ENCODE results near the gene ALX1.

The ALX1 gene

DNA sequence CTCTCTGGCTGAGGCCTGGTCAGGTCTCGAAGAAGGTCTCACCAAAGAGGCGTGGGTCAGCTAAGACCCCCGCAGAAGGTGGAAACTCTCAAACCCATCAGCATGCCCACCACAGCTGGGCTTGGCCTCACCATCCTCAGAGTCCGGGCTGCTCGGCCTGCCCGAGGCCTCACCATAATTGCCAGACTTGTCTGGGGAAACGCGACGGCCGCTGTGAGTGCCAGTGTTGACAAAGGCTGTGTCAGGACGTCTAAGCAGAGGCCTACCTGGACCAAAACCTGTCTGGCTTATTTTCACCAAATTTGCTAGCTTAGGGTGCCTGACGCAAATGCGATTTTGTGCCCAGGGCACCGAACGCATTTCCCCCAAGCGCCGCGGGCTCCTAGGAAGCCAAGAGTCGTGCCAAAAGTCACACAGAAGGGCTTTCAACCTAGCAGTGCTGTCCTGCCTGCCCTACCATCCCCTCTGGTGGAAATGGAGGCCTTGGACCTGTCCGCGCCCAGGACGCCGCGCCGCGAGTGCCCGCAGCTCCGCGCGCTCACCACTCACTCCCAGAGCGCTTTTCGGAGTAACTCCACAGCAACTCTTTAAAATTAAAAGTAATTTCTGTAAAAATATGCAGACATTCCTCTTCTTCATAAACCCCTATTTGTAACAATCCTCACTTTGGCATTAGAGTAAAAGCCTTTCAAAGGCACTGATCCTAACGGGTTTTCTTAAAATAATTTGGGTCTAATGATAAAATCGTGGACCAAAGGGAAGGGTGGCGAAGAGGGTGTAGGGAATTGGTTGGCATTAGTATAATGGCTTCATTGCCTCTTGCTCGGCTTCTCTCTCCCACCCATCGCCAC is 1.2 kb upstream of the ALX1 start:
- no peaks in the 10 kb centered on the region for H3K36me3 ChIP-seq (ENCODE audit: insufficient read depth, low read length)
- H3K9me3 ChIP-seq (ENCODE audit: low read length) = no peaks in the 10 kb centered on the region
- H3K4me1 ChIP-seq (ENCODE audit: insufficient read depth, low read length) = peaks cover 6% of the 10 kb centered on the region
- peaks cover 32% of the 10 kb centered on the region for H3K27me3 ChIP-seq (ENCODE audit: insufficient read depth, low read length)
- H3K4me3 ChIP-seq (ENCODE audit: low read length) = peak overlapping the region; percentile 73
- peak overlapping the region; percentile 91 for H2AFZ ChIP-seq (ENCODE audit: low read depth, low read length)

DNA sequence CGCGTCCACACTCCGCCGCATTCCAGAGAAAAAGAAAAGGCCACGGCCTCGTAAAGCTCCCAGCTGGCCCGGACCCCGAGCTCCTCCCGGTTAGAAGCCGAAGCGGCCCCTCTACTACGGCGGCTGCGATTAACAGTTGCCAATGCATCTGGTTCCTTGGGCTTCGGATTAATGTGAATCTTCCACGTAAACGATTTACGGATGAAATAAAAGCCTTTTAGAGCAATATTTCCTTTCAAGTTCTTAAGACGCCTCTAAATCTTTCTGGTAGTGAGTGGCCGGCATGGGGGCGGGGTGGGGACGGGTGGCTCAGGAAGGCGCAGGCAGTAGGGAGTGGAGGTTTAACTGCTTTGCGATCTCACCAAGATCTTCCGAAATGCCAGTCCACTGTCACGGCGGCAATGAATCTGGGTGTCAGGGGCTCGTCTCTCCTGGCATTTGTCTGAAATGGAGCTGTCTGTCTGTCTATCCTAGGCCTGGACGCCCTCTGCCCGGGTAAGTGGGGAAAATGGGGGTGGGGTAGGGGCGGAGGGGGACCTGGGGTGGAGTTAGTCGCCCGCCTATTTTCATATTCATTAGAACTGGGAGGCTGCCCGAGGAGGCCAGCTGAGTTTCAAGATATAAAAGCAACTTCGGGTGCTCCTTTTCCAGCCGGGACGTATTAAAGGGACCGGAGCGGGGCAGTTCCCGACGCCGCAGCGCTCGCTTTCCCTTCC is 413 bp upstream of the ALX1 start:
- Histone ChIP-seq H3K36me3 (ENCODE audit: insufficient read depth, low read length) (no peaks in the 10 kb centered on the region), H3K4me1 (ENCODE audit: insufficient read depth, low read length) (peaks cover 6% of the 10 kb centered on the region), H3K4me3 (ENCODE audit: low read length) (peak overlapping the region; percentile 73), H3K9me3 (ENCODE audit: low read length) (no peaks in the 10 kb centered on the region), H3K27me3 (ENCODE audit: insufficient read depth, low read length) (peaks cover 26% of the 10 kb centered on the region), H2AFZ (ENCODE audit: low read depth, low read length) (peak overlapping the region; percentile 91)

DNA sequence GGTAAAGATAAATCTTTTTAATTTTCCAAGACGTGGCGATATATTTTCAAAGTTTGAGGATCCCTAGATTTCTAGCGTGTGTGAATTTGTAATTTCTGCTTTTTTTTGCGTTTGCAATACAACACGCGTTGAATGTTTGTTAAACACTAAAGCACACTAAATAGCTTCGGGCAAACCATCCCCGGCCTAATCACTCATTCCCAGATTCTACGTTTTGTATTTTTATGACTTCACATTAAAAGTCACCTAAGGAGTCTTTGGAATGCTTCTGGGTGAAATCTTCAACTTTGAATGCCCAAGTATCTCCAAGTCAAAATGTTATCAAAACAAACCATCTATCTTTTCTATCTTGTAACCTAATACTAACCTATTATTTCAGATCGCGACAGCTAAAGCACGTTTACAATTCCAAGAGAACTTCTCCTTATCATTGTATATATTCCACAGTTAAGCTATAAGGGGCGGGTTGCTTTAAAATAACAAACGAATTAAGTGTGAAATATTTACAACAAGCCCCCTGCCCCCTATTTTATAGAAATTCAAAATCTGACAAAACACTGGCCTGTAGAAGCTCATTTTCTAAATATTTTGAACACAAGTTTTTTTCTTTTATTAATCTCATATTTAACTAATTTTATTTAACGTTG is 1.1 kb downstream of the ALX1 start:
- Histone ChIP-seq H3K9me3 (ENCODE audit: low read length) (no peaks in the 10 kb centered on the region), H3K4me1 (ENCODE audit: insufficient read depth, low read length) (peaks cover 6% of the 10 kb centered on the region), H2AFZ (ENCODE audit: low read depth, low read length) (peak overlapping the region; percentile 91), H3K27me3 (ENCODE audit: insufficient read depth, low read length) (peaks cover 25% of the 10 kb centered on the region), H3K36me3 (ENCODE audit: insufficient read depth, low read length) (no peaks in the 10 kb centered on the region), H3K4me3 (ENCODE audit: low read length) (peak overlapping the region; percentile 73)

DNA sequence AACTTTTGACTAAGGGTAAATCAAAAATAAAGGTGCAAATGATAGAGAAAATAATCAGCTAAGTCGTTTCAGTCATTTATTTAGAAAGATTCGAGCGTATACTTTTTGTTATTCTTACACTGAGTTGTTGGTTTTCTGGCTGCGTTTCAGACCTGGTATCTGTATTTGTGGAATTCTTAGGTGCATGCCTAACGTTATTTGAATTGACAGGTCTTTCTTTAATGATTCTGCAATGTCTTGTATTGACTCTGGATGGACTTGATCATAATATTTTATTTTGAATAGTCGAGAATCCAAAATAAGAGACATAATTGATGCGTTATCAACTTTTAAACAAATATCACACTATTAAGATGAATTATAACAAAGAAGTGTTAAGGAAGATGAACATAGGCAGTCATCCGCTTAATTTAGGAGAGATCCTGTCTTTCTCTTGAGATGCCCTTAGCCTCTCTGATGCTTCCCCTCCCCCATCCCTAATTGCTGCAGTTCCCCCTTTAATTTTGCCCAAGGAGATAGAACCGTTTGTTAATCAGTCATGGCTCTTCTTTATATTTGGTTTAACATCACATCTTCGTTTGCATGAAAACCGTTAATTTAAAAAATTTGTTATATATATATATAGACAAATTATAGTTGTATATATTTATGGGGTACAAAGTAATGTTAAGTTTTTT is 1.8 kb downstream of the ALX1 start:
- no peaks in the 10 kb centered on the region for H3K36me3 ChIP-seq (ENCODE audit: insufficient read depth, low read length)
- peaks cover 6% of the 10 kb centered on the region for H3K4me1 ChIP-seq (ENCODE audit: insufficient read depth, low read length)
- H3K27me3 ChIP-seq (ENCODE audit: insufficient read depth, low read length) = peaks cover 23% of the 10 kb centered on the region
- H3K4me3 ChIP-seq (ENCODE audit: low read length) = peak overlapping the region; percentile 73
- H2AFZ ChIP-seq (ENCODE audit: low read depth, low read length) = no peak overlapping the region
- no peaks in the 10 kb centered on the region for H3K9me3 ChIP-seq (ENCODE audit: low read length)

DNA sequence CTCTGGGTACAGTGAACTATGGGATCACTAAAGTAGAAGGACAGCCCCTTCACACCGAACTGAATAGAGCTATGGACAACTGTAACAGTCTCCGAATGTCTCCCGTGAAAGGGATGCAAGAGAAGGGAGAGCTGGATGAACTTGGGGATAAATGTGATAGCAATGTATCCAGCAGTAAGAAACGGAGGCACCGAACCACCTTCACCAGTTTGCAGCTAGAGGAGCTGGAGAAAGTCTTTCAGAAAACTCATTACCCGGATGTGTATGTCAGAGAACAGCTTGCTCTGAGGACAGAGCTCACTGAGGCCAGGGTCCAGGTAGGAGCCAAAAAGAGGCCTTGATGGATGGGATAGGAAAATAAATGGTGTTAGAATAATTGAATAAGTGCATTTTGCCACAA is 3.5 kb downstream of the ALX1 start:
- H3K27me3 ChIP-seq (ENCODE audit: insufficient read depth, low read length) = peaks cover 11% of the 10 kb centered on the region
- H3K4me1 ChIP-seq (ENCODE audit: insufficient read depth, low read length) = peaks cover 6% of the 10 kb centered on the region
- no peak overlapping the region for H3K4me3 ChIP-seq (ENCODE audit: low read length)
- H3K9me3 ChIP-seq (ENCODE audit: low read length) = no peaks in the 10 kb centered on the region
- H3K36me3 ChIP-seq (ENCODE audit: insufficient read depth, low read length) = no peaks in the 10 kb centered on the region
- H2AFZ ChIP-seq (ENCODE audit: low read depth, low read length) = no peak overlapping the region

DNA sequence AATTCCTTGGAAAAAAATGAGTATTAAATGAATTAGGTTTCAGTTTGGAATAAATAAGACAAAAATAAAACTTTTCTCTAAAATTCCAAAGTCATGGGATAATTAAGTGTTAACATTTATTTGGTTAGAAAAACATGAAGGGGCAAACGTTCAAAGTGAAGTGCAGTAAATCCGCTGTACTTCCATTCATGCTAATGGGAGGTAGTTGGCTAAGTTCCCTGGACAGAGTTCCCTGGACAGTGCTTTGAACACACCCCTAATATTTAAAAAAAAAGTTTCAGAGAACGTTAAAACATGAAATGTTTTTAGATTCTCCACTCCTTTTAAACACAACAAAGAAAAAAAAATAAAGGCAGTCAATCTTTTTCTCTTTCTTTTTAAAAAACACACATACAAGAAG is 16.3 kb downstream of the ALX1 start:
- Histone ChIP-seq H3K36me3 (ENCODE audit: insufficient read depth, low read length) (no peaks in the 10 kb centered on the region), H3K4me3 (ENCODE audit: low read length) (no peak overlapping the region), H3K9me3 (ENCODE audit: low read length) (no peaks in the 10 kb centered on the region), H3K4me1 (ENCODE audit: insufficient read depth, low read length) (no peaks in the 10 kb centered on the region), H3K27me3 (ENCODE audit: insufficient read depth, low read length) (no peaks in the 10 kb centered on the region), H2AFZ (ENCODE audit: low read depth, low read length) (no peak overlapping the region)

DNA sequence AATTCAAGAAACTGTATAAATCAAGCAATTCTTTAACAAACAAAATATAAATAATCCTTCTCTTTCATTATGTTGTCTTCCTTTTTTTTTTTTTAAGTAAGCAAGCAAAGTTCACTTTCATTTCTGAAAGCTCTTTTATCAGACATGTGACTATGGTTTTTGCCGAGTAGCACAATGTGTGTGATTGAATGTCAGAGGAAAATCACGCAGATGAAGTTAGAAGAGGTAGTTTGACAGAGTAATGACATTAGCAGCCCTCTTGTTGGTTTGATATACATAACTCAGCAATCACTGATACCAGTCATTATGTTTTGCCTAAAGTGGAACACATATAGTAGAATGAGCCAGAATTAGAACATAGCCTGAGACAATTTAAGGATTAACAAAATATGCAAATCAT is 19.0 kb downstream of the ALX1 start:
- no peaks in the 10 kb centered on the region for H3K36me3 ChIP-seq (ENCODE audit: insufficient read depth, low read length)
- no peak overlapping the region for H2AFZ ChIP-seq (ENCODE audit: low read depth, low read length)
- H3K9me3 ChIP-seq (ENCODE audit: low read length) = no peaks in the 10 kb centered on the region
- H3K27me3 ChIP-seq (ENCODE audit: insufficient read depth, low read length) = no peaks in the 10 kb centered on the region
- H3K4me1 ChIP-seq (ENCODE audit: insufficient read depth, low read length) = no peaks in the 10 kb centered on the region
- no peak overlapping the region for H3K4me3 ChIP-seq (ENCODE audit: low read length)

DNA sequence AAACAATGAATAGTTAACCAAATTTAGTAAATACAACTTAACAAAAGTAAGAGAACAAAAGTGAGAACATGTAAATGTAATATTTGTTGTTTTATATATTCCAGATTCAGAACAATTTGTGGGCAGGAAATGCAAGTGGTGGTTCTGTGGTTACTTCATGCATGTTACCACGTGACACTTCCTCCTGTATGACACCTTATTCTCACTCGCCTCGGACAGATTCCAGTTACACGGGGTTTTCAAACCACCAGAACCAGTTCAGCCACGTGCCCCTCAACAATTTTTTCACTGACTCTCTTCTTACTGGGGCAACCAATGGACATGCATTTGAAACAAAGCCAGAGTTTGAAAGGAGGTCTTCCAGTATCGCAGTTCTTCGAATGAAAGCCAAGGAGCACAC is 21.0 kb downstream of the ALX1 start:
- H2AFZ ChIP-seq (ENCODE audit: low read depth, low read length) = no peak overlapping the region
- no peaks in the 10 kb centered on the region for H3K36me3 ChIP-seq (ENCODE audit: insufficient read depth, low read length)
- H3K9me3 ChIP-seq (ENCODE audit: low read length) = no peaks in the 10 kb centered on the region
- no peaks in the 10 kb centered on the region for H3K4me1 ChIP-seq (ENCODE audit: insufficient read depth, low read length)
- H3K27me3 ChIP-seq (ENCODE audit: insufficient read depth, low read length) = no peaks in the 10 kb centered on the region
- H3K4me3 ChIP-seq (ENCODE audit: low read length) = no peak overlapping the region

DNA sequence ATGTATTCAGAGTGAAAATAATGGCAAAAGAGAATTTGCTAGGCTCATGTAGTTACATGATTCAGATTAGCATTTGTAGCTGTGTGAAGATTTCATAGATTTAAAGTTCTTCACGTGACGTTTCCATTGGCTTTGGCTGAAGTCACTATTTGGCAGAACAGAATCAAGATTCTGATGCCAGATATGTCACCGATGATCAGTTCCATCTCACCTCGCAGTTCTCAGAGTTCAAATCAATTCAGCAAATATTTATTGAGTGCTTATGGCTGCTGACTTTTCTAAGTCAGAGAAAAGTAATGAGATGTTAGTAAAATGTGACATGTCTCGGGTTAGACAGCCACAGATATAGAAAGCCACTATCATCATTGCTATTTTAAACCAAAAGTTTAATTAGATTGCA is 28.4 kb downstream of the ALX1 start:
- Histone ChIP-seq H3K27me3 (ENCODE audit: insufficient read depth, low read length) (no peaks in the 10 kb centered on the region), H3K4me1 (ENCODE audit: insufficient read depth, low read length) (no peaks in the 10 kb centered on the region), H3K4me3 (ENCODE audit: low read length) (no peak overlapping the region), H3K36me3 (ENCODE audit: insufficient read depth, low read length) (no peaks in the 10 kb centered on the region), H2AFZ (ENCODE audit: low read depth, low read length) (no peak overlapping the region), H3K9me3 (ENCODE audit: low read length) (no peaks in the 10 kb centered on the region)

DNA sequence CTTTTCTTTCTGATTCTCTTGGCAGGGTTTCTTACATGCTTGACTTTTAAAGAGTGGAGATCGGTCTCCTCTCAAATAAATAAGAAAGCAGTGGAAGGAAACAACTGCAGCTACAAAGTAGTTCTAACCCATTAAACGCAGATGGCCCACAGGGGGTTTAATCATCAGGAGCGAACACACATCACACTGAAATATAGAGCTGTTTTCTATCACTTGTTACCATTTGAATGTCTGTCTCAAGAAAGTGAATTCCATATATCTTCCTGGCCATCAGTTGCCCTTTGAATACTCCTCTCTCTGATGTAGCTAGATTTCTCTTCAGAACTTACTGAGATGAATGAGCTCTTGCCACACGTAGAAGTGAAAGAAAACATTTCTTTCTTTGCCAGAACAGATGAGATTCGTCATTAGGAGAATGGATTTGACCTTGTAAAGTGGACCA is 29.1 kb downstream of the ALX1 start:
- Histone ChIP-seq H3K36me3 (ENCODE audit: insufficient read depth, low read length) (no peaks in the 10 kb centered on the region), H2AFZ (ENCODE audit: low read depth, low read length) (no peak overlapping the region), H3K4me1 (ENCODE audit: insufficient read depth, low read length) (no peaks in the 10 kb centered on the region), H3K27me3 (ENCODE audit: insufficient read depth, low read length) (no peaks in the 10 kb centered on the region), H3K4me3 (ENCODE audit: low read length) (no peak overlapping the region), H3K9me3 (ENCODE audit: low read length) (no peaks in the 10 kb centered on the region)

DNA sequence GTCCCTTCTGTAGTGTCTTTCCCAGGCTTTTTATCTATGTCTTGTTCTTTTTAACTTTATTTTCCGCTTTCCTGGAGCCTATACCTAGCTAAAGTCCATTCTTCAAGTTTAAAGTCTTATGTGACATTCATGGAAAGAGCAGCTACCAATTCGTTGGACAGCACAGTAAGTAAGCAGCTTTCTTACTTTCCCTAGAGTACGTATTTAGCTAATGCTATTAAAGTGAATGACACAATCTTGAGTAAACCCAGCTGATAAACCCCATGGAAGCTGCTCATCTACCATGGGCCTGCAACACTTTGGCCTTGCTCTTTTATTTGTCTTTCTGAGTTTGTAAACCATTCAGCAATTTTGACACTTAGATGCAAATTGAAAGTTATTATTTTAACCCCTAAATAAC is 30.0 kb downstream of the ALX1 start:
- Histone ChIP-seq H3K36me3 (ENCODE audit: insufficient read depth, low read length) (no peaks in the 10 kb centered on the region), H3K9me3 (ENCODE audit: low read length) (no peaks in the 10 kb centered on the region), H3K4me1 (ENCODE audit: insufficient read depth, low read length) (no peaks in the 10 kb centered on the region), H3K27me3 (ENCODE audit: insufficient read depth, low read length) (no peaks in the 10 kb centered on the region), H2AFZ (ENCODE audit: low read depth, low read length) (no peak overlapping the region), H3K4me3 (ENCODE audit: low read length) (no peak overlapping the region)

DNA sequence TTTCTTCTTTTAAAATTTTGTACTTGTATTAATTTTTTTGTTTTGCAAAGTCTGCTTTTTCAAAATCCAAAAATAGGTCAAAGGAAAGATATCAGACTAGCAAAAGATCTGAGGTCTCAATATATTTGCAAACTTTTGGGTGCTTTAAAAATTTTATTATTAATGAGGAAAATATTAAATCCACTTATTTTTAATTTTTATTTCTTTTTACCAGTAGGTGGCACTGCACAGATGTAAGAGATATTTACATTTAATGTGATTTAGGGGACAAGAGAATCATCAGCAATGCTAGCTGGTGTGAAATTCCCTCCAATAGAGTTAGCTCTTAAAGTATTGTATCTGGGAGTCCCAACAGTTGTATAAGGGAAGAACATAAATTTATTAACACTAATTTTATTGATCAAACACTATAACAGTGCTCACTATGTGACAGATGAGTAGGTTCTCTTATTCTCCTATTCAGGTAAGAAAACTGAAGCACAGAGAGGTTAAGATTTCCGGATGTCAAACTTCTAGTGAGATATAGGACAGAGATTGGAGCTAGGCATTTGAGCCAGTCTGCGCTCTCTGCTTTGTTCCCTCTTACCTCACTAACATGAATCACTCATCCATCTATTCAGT is 30.5 kb downstream of the ALX1 start:
- H3K4me1 ChIP-seq (ENCODE audit: insufficient read depth, low read length) = no peaks in the 10 kb centered on the region
- no peaks in the 10 kb centered on the region for H3K27me3 ChIP-seq (ENCODE audit: insufficient read depth, low read length)
- H2AFZ ChIP-seq (ENCODE audit: low read depth, low read length) = no peak overlapping the region
- no peaks in the 10 kb centered on the region for H3K9me3 ChIP-seq (ENCODE audit: low read length)
- no peaks in the 10 kb centered on the region for H3K36me3 ChIP-seq (ENCODE audit: insufficient read depth, low read length)
- no peak overlapping the region for H3K4me3 ChIP-seq (ENCODE audit: low read length)
